Progenitor cell of endocrine pancreas (in vitro differentiated cells): ENCODE results near the gene SYT1. TPM values are rescaled to one million over a fixed set of nuclear protein-coding genes. Genes with fewer than 3 reads are reported as not detected.
A peak's percentile ranks its signal among the peaks of the same experiment; 100 is the strongest.
"Not testable (repeated sequence)": the region's sequence is repeated elsewhere in the genome, so short reads cannot be mapped to it uniquely, and the experiment has no call there.

Source experiments
- DNase-seq: peaks from one replicate; pipeline ENCODE4 v3.0.0; 2021; ENCODE audit warnings: low spot score; ENCODE audit not compliant: unreplicated experiment
- H3K27ac Mint-ChIP-seq: 2 replicates; pipeline ENCODE4 v1.8.0; 2021; ENCODE audit warnings: mild to moderate bottlenecking, moderate library complexity, mixed read lengths
- H3K27me3 Mint-ChIP-seq: 2 replicates; pipeline ENCODE4 v1.8.0; 2021; ENCODE audit warnings: mixed read lengths
- H3K36me3 Mint-ChIP-seq: 2 replicates; pipeline ENCODE4 v1.8.0; 2022; ENCODE audit warnings: mixed read lengths; ENCODE audit not compliant: insufficient read depth
- H3K4me1 Mint-ChIP-seq: 2 replicates; pipeline ENCODE4 v1.8.0; 2021; ENCODE audit warnings: low read depth, mixed read lengths
- H3K4me3 Mint-ChIP-seq: 2 replicates; pipeline ENCODE4 v1.8.0; 2021; ENCODE audit warnings: low read depth, mild to moderate bottlenecking, moderate library complexity, mixed read lengths
- H3K9me3 Mint-ChIP-seq: 2 replicates; pipeline ENCODE4 v1.8.0; 2021; ENCODE audit warnings: low read depth, mixed read lengths
- CTCF ChIP-seq: fragments of 200-600 bp; sonication (generic); IDR thresholded peaks from one replicate; pipeline ENCODE4 v1.5.0; 2021; ENCODE audit warnings: antibody characterized with exemption, mild to moderate bottlenecking; ENCODE audit not compliant: unreplicated experiment
- total RNA-seq: library from RNA; stranded (reverse); gene quantifications from 2 replicates; pipeline ENCODE4 v1.2.1, GENCODE V29; 2021

Gene SYT1
- total RNA-seq, 1 donor from 2014 or later = 4.3 TPM

GRCh38 chr12:78835493-78835892 is 29.1 kb upstream of the SYT1 start:
- Mint-ChIP-seq H3K36me3 (no peaks in the 10 kb centered on the region), H3K27ac (no peak overlapping the region), H3K4me3 (no peak overlapping the region), H3K9me3 (no peaks in the 10 kb centered on the region), H3K27me3 (no peaks in the 10 kb centered on the region), H3K4me1 (no peaks in the 10 kb centered on the region)
- DNase-seq = no peak
- TF ChIP-seq CTCF = no peak

- not testable (repeated sequence) for H3K4me1 Mint-ChIP-seq, H3K9me3 Mint-ChIP-seq, H3K36me3 Mint-ChIP-seq, H3K27ac Mint-ChIP-seq, DNase-seq, H3K27me3 Mint-ChIP-seq, H3K4me3 Mint-ChIP-seq
Observed at GRCh38 chr12:78840518-78841019, 24.0 kb upstream of the SYT1 start.

GRCh38 chr12:78853231-78853630 is 11.3 kb upstream of the SYT1 start:
- TF ChIP-seq CTCF = no peak
- Mint-ChIP-seq H3K27me3 (no peaks in the 10 kb centered on the region), H3K27ac (no peak overlapping the region), H3K9me3 (peaks cover 9% of the 10 kb centered on the region), H3K4me3 (no peak overlapping the region), H3K4me1 (no peaks in the 10 kb centered on the region), H3K36me3 (no peaks in the 10 kb centered on the region)
- DNase-seq = no peak

- peak; percentile 15 for DNase-seq
- no peak for TF ChIP-seq CTCF
- no peaks in the 10 kb centered on the region for H3K9me3 Mint-ChIP-seq
- H3K36me3 Mint-ChIP-seq = no peaks in the 10 kb centered on the region
- peak overlapping the region; percentile 84 for H3K4me3 Mint-ChIP-seq
- H3K27me3 Mint-ChIP-seq = peaks cover 65% of the 10 kb centered on the region
- H3K4me1 Mint-ChIP-seq = peaks cover 12% of the 10 kb centered on the region
- H3K27ac Mint-ChIP-seq = peak overlapping the region; percentile 78
Observed at GRCh38 chr12:78863482-78864402, 832 bp upstream of the SYT1 start.

- Mint-ChIP-seq H3K4me1 (peaks cover 12% of the 10 kb centered on the region), H3K27me3 (peaks cover 58% of the 10 kb centered on the region), H3K36me3 (no peaks in the 10 kb centered on the region), H3K9me3 (no peaks in the 10 kb centered on the region), H3K4me3 (peak overlapping the region; percentile 84), H3K27ac (peak overlapping the region; percentile 82)
- no peak for TF ChIP-seq CTCF
- DNase-seq = no peak
Observed at GRCh38 chr12:78864870-78865463, 393 bp downstream of the SYT1 start.
